LHCN-M2 (cell line): ENCODE data around the gene FNDC3B. TPM values are rescaled to one million over a fixed set of nuclear protein-coding genes. Genes with fewer than 3 reads are reported as not detected.

Source experiments
- DNase-seq: peaks from one replicate; pipeline ENCODE4 v3.0.0-alpha.2; 2012; ENCODE audit warnings: low read depth
- total RNA-seq: library from RNA; depleted of rRNA; stranded (reverse); fragments of >200 nt; gene quantifications from 2 replicates; pipeline ENCODE4 v1.2.3, GENCODE V29; 2014

Gene FNDC3B
- total RNA-seq, 1 experiment from 2014 or later: 40.4 TPM

DNA sequence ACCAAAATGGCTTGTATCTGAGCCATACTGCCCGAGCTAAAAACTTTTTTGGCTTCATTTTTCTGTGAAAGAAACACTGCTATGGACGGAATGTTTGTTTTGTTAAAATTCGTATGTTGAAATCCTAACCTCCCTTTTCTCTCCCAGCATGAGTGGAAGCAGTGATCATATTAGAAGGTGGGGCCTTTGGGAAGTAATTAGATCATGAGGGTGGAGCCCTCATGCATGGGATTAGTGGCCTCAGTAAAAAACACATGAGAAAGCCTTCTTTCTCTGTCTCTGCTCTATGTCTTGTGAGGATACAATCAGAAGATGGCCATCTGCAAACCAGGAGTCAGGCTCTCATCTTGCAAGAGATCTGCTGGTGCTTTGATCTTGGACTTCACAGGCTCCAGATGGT lies 7.4 kb upstream of the FNDC3B start:
- no peak for DNase-seq

DNA sequence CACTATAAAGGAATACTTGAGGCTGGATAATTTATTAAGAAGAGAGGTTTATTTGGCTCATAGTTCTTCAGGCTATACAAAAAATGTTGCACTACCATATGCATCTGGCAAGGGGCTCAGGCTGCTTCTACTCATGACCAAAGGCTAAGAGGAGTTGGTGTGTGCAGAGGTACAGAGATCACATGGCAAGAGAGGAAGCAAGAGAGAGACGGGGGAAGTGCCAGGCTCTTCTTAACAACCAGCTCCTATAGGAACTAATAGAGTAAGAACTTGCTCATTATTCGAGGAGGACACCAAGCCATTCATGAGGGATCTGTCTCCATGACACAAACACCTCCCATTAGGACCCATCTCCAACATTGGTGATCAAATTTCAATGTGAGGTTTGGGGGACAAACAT lies 6.0 kb upstream of the FNDC3B start:
- DNase-seq: no peak

DNA sequence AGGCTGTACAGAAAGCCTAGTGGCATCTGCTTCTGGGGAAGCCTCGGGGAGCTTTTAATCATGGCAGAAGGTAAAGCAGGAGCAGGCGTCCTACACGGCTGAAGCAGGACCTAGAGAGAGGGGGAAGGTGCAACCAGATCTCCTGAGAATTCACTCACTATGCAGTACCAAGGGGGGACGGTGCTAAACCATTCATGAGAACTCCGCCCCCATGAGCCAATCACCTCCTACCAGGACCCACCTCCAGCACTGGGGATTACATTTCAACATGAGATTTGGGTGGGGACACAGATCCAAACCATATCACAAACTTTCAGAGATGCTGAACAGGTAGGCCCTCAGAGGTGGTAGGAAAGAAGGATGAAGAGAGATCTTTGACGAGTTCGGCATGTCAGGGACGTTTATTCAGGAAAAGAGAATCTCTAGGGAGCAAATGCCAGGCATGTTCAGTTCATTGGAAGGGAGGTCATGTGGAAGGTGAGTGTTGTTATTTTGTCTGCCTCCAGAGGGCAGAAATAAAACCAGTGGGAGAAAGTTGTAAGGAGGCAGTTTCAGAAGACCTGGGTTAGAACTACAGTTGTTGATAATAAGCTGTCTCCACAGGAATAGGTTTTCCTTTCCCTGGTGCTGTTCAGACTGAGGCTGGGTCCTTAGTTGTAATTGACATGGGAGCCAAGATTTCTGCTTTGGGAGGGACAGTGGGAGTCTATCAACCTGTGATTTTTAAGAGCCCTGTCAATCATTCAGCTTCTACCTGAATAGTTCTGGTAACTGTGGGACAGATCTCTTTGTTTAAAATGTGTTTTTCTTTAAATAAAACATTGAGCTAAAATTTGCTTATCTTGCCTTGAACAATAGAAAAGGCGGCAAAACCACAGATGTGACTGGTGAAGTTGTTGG lies 4.3 kb upstream of the FNDC3B start:
- peak; percentile 46 for DNase-seq

DNA sequence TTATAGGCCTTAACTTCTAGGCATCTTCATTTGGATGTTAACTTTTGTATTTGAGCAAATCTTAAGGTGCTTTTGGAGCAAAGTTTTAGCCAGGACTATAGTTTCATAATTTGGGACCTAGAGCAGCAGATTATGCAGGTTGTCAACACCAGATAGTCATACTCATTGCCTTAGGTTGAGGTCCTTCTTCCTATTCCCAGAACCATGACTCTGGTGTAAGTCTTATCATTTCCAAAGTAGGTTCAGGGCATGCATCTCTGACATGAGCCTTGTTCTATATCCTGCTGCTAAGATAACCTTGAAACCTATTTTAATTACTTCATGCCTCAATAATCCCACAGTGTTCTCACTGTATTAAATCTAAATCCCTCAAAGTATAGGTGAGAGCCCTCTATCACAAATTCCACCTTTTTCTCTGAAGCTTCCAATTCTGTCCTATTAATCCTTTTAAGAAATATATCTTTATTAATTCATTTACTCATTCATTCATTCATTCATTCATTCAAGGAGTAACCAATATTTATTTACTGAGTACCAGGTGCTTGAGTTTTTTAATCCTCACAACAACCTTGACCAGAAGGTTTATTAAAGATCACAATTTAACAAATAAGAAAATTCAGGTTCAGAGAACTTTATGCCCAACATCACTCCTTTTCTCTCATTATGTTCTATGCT lies 2.7 kb upstream of the FNDC3B start:
- no peak for DNase-seq

DNA sequence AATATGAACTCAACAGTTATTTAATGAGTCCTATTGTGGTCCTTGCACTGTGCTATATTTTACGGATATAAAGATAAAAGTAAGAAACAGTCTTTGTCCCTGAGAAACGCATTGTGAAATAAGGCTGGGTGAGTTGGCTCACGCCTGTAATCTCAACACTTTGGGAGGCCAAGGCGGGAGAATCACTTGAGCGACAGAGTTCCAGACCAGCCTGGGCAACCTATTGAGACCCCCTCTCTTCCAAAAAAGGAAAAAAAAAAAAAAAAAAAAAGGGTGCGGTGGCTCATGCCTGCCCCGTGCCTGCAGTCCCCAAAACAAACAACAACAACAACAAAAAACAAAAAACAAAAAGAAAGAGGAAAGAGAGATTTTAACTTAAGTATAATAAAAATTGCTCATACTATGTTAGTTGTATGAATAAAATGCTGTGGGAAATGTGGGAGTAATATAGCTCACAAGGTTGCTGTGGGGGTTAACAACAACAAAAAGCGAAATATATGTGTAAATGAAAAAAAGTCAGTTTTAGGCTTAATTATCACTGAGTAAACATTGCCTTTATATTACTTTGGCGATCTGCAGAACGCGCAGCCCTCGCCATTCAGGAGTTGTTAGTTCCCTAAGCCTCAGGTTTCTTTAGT lies 461 bp upstream of the FNDC3B start:
- no peak for DNase-seq

DNA sequence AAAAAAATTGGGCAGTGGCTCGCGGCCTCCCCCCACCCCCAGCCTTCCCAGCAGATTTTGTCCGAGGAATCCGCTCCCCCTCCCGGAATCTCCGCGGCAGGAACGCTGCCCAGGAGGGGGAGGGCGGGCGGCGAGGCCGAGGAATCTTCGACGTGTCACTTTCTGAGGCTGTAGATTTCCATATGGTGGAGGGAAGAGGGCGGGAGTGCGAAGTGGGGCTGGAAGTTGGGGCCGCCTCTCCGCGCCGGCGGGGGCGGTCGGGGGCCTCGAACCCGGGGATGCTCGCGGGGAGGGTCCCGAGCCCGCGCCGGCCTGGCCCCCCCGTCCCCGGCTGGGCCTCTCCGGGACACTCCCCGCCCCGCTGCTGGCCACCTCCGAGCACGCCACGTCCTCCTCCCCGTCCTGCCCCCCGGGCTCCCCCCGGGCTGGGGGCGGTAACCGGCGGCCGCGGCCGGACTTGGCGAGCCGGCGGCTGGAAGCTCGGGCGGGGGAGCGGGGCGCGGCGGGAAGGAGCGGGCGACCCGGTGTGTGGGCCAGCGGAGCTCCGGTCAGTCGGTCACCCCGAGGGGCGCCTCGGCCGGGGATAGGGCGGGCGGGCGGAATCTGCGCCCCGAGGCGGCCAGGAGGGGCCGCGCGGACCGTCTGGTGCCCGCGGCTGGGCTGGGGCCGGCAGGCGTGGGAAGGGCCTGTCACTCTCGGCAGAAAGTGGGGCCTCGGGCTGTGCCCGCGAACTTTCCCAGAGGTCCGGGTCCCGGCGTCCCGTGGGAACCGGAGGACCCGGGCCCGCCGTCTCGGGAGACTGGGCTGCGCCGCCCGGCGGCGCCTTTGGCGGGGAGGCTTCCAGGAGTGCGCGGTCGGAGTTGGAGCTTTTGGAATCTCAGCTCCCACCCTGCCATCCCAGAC lies 951 bp downstream of the FNDC3B start:
- DNase-seq: peak; percentile 67

DNA sequence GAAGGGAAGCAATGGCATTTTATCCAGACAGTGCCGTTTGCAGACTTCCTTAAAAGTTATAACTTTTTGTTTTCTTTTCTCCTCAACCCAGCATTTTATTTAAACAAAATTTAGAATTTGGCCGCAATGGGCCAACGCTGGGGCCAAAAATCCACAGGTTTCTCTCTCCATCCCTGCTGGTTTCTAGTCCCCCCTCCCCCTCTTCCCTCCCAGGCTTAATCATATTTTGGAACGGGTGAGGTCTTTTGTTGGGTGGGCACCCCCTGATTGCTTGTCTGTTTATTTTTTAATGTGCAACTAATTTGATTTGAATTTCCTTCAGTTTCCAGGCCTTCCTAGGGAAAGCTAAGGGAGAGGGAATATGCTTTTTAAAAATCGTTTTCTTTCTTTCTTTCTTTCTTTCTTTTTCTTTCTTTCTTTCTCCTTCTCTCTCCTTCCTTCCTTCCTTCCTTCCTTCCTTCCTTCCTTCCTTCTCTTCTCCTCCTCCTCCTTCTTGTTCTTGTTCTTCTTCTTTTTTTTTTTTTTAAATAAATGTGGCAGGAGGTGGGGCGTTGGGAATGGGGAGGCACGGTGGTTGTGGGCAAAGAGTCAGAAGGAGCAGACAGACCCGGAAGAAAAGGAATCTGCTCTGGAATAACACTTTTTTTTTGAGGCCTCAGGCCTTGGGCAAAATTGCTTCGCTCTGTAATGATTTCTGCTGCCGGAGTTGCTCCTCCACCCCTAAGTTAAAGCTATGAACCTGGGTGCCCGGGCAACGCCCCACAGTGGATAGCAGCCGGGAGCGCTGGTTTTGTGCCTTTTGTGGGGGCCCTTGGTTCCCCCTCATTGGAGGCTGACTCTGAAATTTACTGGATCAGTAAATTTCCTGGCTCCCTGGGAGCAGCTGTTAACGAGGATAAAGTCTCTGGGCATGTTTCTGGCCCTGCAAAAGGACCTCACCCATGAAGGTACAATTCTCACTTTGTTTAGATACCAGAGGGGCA lies 1.9 kb downstream of the FNDC3B start:
- peak; percentile 59 for DNase-seq

DNA sequence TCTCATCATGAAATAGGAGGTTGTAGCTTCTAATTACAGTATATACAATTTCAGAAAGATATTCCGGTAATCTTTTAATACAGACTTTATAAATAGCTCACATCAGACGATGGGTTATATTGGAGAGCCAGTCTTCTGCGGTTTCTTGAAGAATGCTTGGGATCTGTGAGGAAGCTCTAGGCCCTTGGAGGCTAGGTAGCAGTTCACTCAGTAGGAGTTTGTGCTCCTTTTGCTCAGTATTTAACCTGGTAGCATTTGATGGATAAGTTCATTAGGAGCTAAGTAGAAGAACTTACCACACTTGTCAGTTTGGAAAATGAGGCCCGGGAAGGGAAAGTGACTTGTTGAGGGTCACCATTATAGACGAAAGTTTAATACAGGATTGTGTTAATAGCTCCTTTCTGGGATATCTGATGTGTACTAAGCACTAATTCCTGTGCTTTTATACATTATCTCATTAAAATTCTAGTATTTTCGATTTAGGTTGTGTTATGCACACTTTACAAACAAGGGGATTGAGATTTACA lies 2.8 kb downstream of the FNDC3B start:
- peak; percentile 22 for DNase-seq

DNA sequence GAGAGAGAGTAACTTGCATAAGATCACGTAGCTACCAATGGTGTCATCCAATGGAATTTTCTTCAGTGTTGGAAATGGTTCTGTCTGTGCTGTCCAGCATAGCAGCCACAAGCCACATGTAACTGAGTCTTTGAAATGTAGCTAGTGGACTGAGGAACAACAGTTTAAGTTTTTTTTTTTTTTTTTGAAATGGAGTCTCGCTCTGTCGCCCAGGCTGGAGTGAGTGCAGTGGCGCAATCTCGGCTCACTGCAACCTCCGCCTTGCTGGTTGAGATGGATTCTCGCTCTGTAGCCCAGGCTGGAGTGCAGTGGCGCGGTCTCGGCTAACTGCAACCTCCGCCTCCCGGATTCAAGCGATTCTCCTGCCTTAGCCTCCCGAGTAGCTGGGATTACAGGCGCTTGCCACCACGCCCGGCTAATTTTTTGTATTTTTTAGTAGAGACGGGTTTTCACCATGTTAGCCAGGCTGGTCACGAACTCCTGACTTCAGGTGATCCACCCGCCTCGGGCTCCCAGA lies 3.3 kb downstream of the FNDC3B start:
- peak; percentile 22 for DNase-seq

DNA sequence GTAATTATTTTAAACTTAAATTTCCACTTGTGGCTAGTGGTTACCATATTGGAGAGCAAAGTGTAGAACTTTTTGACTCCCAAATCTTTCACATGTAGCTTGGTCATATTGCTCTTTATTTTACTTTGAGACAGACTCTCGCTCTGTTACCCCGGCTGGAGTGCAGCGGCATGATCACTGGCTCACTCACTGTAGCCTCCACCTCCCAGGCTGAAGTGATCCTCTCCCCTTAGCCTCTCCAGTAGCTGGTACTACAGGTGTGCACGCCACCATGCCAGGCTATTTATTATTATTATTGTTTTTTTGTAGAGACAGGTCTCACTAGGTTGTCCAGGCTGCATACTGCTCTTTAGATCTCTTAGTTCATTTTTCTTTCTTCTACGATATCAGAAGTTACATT lies 3.9 kb downstream of the FNDC3B start:
- no peak for DNase-seq

DNA sequence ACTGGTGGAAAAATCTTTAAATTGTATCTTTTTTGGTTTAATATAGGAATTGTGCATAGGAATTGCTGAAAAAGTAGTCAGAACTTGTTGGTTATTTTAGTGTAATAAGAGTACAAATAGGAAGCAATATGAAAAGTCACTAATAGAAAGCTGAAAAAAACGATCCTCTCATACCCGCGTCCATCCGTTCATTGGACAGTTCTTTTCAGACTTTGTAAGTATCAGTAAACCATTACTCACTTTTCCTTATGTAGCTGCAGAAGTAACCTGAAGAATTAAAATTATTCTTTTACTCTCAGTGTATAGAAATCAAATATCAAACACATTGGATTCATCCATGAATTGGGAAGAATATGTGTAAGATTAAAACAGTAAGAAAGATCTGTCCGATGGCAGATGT lies 4.4 kb downstream of the FNDC3B start:
- DNase-seq: no peak

DNA sequence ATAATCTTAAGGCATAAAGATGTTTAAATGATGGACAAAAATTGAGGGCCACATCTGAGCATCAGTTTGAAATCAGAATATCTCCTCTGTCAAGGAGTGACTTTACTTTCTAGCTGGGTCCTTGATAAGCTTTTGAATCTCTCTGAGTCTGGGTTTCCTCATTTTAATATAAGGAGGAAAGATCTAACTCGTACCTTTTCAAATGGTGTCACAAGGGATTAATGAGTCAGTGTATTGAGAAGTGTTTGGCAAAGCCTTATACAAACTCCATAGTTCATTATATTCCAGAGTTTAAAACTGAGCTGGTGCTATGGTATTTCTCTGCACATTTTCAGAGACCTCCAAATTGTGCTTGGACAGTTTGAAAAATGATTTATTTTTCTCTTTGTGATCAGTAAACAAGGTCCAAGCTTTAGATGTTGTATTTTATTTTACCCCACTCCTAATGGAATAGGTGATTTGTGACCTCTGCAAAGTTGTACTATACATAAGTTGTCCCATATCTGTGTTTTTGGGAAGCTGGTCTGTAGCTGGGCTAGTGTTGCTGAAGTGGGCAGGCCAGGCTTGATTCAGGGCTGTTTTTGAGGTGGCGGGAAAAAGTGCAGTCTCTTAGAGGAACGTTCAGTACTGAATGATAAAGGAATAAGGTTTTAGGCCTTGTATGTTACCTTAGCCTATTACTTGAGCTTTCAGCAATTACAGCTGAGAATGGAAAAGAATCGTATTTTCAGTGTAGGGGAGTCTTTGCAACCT lies 5.6 kb downstream of the FNDC3B start:
- DNase-seq: no peak

DNA sequence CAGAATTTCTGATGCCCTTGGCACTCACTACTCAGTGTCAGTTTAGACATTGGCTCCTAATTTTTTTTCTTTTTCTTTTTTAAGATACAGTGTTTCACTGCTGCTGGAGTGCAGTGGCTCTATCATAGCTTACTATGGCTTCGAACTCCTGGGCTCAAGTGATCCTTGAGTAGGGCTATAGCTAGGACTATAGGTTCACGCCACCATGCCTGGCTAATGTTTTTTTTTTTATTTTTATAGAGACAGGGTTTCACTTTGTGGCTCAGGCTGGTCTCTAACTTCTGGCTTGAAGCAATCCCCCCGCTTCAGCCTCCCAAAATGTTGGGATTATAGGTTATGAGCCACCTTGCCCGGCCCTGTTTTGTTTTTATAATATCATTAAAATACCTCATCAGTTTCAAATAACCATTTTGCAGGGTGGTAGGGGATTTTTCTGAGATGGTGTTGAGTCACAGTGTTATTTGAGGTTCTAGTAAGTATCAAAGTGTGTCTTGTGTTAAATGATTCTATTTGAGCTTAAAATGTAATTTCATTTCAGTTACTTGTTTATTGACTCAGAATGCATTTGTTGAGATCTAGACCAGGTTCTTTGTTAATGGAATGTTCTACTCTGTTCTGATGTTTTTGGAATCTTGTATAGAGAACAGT lies 7.0 kb downstream of the FNDC3B start:
- peak; percentile 37 for DNase-seq

DNA sequence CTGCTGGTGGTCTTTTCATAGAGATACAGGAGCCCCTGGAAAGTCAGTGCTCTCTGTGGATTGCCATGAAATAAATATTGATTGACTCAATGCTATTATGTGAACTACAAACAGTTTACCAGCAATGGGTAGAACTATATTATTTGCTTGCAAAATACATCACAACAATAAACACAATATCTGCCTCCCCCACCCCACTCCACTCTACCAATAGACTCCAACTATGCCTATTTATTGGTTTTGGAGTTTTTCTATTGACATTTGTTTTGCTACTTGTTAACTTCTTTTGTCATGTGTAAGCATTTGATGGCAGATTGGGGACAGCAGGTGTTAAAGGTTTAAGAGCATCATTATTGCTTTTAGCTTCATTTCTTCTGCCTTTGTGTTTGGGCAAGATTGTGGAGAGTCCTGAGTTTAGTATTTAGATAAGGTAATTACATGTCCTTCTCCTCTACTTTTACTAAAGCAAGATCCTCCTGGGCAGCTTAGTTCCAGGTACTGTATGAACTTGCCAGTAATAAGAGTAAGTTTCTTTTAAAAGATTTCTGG lies 8.3 kb downstream of the FNDC3B start:
- DNase-seq: no peak

DNA sequence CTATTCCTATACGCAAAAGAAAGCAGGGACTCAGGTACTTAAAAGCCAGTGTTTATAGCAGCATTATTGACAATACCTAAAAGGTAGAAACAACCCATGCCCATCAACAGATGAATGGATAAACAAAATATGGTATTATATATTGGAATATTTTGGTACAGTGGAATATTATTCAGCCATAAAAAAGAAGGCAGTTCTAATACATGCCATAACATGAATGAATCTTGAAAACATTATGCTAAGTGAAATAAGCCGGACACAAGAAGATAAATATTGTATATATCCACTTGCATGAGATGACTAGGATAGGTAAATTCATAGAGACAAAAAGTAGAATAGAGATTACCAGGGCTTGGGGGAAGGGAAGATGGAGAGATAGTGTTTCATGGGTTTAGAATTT lies 9.2 kb downstream of the FNDC3B start:
- no peak for DNase-seq

DNA sequence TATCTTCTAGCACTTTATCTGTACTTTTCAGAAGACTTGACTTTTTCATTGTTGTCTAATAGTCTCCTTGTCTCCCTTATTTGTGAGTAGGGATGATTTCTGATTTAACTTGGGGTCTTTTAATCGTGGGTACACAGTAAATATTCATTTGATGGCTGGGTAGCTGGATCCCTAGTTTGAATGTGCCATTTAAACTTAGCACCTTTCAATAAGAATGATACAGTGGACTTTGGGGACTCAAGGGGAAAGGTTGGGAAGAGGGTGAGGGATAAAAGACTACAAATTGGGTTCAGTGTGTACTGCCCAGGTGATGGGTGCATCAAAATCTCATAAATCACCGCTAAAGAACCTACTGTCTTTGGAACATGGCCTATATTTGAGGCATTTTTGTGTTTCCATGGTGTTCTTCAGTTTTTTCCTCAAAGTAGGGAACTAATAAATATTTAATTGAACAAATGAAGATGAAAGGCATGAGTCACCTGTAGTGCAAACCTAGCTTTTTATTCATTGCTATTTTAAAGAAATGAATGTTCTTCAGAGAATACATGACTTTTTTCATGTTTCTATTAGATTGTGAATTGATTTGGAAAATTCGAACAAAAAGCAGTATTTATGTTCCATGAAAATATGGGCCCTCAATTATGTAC lies 12.1 kb downstream of the FNDC3B start:
- DNase-seq: no peak

DNA sequence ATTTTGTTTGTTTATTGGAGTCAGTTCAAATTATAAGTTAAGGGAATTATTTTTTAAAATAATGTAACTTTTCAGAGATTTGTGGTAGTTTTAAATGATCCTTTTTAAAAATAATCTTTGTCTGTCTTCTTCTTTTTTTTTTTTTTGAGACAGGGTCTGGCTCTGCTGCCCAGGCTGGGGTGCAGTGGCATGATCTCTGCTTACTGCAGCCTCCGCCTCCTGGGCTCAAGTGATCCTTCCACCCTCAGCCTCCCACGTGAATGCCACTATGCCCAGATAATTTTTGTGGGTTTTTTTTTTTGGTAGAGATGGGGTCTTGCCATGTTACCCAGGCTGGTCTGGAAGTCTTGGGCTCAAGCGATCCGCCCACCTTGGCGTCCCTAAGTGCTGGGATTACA lies 12.6 kb downstream of the FNDC3B start:
- DNase-seq: no peak

DNA sequence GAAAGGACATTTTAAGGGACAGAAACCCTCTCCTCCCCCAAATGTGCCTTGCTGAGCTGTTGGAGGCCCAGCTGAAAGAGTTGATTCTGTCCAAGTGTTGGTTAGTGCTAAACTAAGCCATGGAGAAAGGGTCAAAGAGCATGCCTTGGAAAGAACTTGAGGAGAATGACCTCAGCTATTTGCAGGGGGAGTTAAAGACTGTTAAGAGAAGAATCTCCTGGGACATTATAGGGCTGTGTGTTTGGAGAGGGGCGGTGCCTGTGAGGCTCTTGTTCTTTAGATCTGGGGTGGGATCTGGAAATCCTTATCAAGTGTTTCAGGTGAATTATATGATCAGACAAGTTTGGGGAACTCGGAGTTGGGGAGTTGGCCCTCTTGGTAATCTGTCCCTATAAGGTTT lies 13.0 kb downstream of the FNDC3B start:
- DNase-seq: no peak
